GM12874 (cell line): ENCODE data around the gene CLNK.

ENCODE experiments used
- CTCF ChIP-seq: IDR thresholded peaks from 2 replicates; pipeline ENCODE4 v1.5.1; 2011; ENCODE audit warnings: low read depth, mild to moderate bottlenecking, control low read depth, low read length, moderate library complexity; ENCODE audit not compliant: insufficient read depth

CLNK gene

GRCh38 chr4:10506077-10506476 lies 178.5 kb downstream of the CLNK start:
- no peak for TF ChIP-seq CTCF

GRCh38 chr4:10504570-10505179 lies 179.9 kb downstream of the CLNK start:
- no peak for TF ChIP-seq CTCF

- TF ChIP-seq CTCF, result no peak
These were observed 181.9 kb downstream of the CLNK start for GRCh38 chr4:10502717-10503116.

GRCh38 chr4:10500776-10501175 lies 183.8 kb downstream of the CLNK start:
- TF ChIP-seq CTCF, result no peak

- TF ChIP-seq CTCF, result no peak
These were observed 188.4 kb downstream of the CLNK start for GRCh38 chr4:10496200-10496599.

- no peak for TF ChIP-seq CTCF
These were observed 188.9 kb downstream of the CLNK start for GRCh38 chr4:10495651-10496050.

- TF ChIP-seq CTCF, result no peak
These were observed 192.1 kb downstream of the CLNK start for GRCh38 chr4:10492464-10492863.
